Osteoblast (primary cell): ENCODE results near the gene ULK4. TPM values are rescaled to one million over a fixed set of nuclear protein-coding genes. Genes with fewer than 3 reads are reported as not detected.

Source experiments
- DNase-seq: peaks from one replicate; pipeline ENCODE4 v3.0.0; 2011; ENCODE audit warnings: low spot score, mixed read lengths; ENCODE audit not compliant: insufficient read length; ENCODE audit errors: missing footprints
- H2AFZ ChIP-seq: 2 replicates; pipeline ENCODE4 v1.6.0; 2011; ENCODE audit warnings: mild to moderate bottlenecking, low read length
- H3K27ac ChIP-seq: 2 replicates; pipeline ENCODE4 v1.5.1; 2011; ENCODE audit warnings: mild to moderate bottlenecking, low read depth, low read length, moderate library complexity
- H3K27me3 ChIP-seq: 2 replicates; pipeline ENCODE4 v1.6.0; 2012; ENCODE audit warnings: mild to moderate bottlenecking, control low read depth, inconsistent platforms, low read length, moderate library complexity; ENCODE audit not compliant: insufficient read depth
- H3K36me3 ChIP-seq: 2 replicates; pipeline ENCODE4 v1.5.1; 2011; ENCODE audit warnings: mild to moderate bottlenecking, low read length, control low read depth, moderate library complexity; ENCODE audit not compliant: insufficient read depth
- H3K4me1 ChIP-seq: 2 replicates; pipeline ENCODE4 v1.5.1; 2011; ENCODE audit warnings: mild to moderate bottlenecking, low read length, control low read depth, moderate library complexity; ENCODE audit not compliant: insufficient read depth
- H3K4me2 ChIP-seq: 2 replicates; pipeline ENCODE4 v1.6.0; 2011; ENCODE audit warnings: mild to moderate bottlenecking, low read length; ENCODE audit not compliant: insufficient read depth
- H3K4me3 ChIP-seq: fragments of 200-600 bp; sonication (generic); 3 replicates; pipeline ENCODE4 v1.5.1; 2012; ENCODE audit warnings: mild to moderate bottlenecking, low read length, inconsistent platforms; ENCODE audit not compliant: insufficient read depth
- H3K79me2 ChIP-seq: 2 replicates; pipeline ENCODE4 v1.6.0; 2012; ENCODE audit warnings: mild to moderate bottlenecking, low read length, control low read depth, inconsistent platforms; ENCODE audit not compliant: insufficient read depth
- H3K9me3 ChIP-seq: 2 replicates; pipeline ENCODE4 v1.5.1; 2011; ENCODE audit warnings: low read depth, low read length, control low read depth
- H4K20me1 ChIP-seq: 2 replicates; pipeline ENCODE4 v1.6.0; 2012; ENCODE audit warnings: mild to moderate bottlenecking, low read length, control low read depth; ENCODE audit not compliant: insufficient read depth
- CTCF ChIP-seq: IDR thresholded peaks from 2 replicates; pipeline ENCODE4 v1.5.1; 2011; ENCODE audit warnings: mild to moderate bottlenecking, low read depth, low read length, moderate library complexity; ENCODE audit errors: extremely low read depth
- total RNA-seq: library from RNA; depleted of rRNA; stranded (reverse); fragments of >200 nt; gene quantifications from 2 replicates; pipeline ENCODE4 v1.2.3, GENCODE V29; 2012

Gene ULK4
- total RNA-seq, 1 donor: 20.6 TPM

- no peak for TF ChIP-seq CTCF
- Histone ChIP-seq H2AFZ (no peak overlapping the region), H4K20me1 (no peaks in the 10 kb centered on the region), H3K36me3 (no peaks in the 10 kb centered on the region), H3K4me3 (no peak overlapping the region), H3K4me2 (no peak overlapping the region), H3K4me1 (no peaks in the 10 kb centered on the region), H3K79me2 (no peaks in the 10 kb centered on the region), H3K9me3 (no peaks in the 10 kb centered on the region), H3K27ac (no peak overlapping the region), H3K27me3 (no peaks in the 10 kb centered on the region)
- DNase-seq: no peak
These were observed 287.5 kb downstream of the ULK4 start for GRCh38 chr3:41674449-41674848.

- no peak overlapping the region for H3K27ac ChIP-seq
- no peaks in the 10 kb centered on the region for H3K36me3 ChIP-seq
- no peaks in the 10 kb centered on the region for H4K20me1 ChIP-seq
- no peak overlapping the region for H3K4me2 ChIP-seq
- no peak overlapping the region for H2AFZ ChIP-seq
- H3K27me3 ChIP-seq: no peaks in the 10 kb centered on the region
- no peaks in the 10 kb centered on the region for H3K79me2 ChIP-seq
- H3K4me1 ChIP-seq: no peaks in the 10 kb centered on the region
- no peak overlapping the region for H3K4me3 ChIP-seq
- no peak for TF ChIP-seq CTCF
- no peak for DNase-seq
- no peaks in the 10 kb centered on the region for H3K9me3 ChIP-seq
These were observed 288.3 kb downstream of the ULK4 start for GRCh38 chr3:41673650-41674049.

GRCh38 chr3:41668379-41668778 is 293.5 kb downstream of the ULK4 start:
- no peaks in the 10 kb centered on the region for H3K27me3 ChIP-seq

DNA sequence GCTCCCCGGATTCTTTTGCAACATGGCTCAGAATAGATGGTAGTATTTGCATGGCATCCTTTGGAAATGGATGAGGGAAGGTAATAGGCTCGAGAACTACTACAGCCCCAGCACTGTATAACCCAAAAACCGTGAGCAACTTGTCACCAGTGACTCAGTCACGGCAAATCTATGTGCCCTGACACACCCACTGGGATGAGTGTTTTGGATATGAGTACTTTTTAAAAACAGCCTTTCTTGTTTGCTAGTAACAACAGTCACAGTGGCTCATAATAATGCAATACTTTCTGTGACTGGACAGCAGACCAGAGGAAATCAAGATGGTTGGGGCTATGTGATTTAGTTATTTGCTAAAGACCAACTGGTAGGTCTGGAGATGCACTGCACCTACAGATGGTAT is 299.6 kb downstream of the ULK4 start:
- no peak for TF ChIP-seq CTCF
- Histone ChIP-seq H3K4me1 (peaks cover 3% of the 10 kb centered on the region), H3K36me3 (no peaks in the 10 kb centered on the region), H3K4me3 (no peak overlapping the region), H3K9me3 (peaks cover 3% of the 10 kb centered on the region), H4K20me1 (no peaks in the 10 kb centered on the region), H3K4me2 (no peak overlapping the region), H3K27ac (no peak overlapping the region), H3K79me2 (no peaks in the 10 kb centered on the region), H2AFZ (peak overlapping the region; percentile 44), H3K27me3 (no peaks in the 10 kb centered on the region)
- DNase-seq: peak; percentile 56

More at GRCh38 chr3:41668379-41668778, 293.5 kb downstream of the ULK4 start:
- Histone ChIP-seq H2AFZ (no peak overlapping the region), H3K4me3 (no peak overlapping the region), H3K4me1 (no peaks in the 10 kb centered on the region), H3K27ac (no peak overlapping the region), H3K36me3 (no peaks in the 10 kb centered on the region), H3K9me3 (peaks cover 3% of the 10 kb centered on the region), H4K20me1 (no peaks in the 10 kb centered on the region), H3K4me2 (no peak overlapping the region), H3K79me2 (no peaks in the 10 kb centered on the region)
- TF ChIP-seq CTCF: no peak
- DNase-seq: no peak
